ENCODE data around the gene STK40. TPM values are rescaled to one million over a fixed set of nuclear protein-coding genes. Genes with fewer than 3 reads are reported as not detected.
A peak's percentile ranks its signal among the peaks of the same experiment; 100 is the strongest.

Gene STK40
- total RNA-seq, 3 donors from 2014 or later: 63.9 to 86.1 (median 66.8) TPM

- Mint-ChIP-seq H3K4me3 (no peak overlapping the region), H3K27me3 (ENCODE audit: low read depth) (no peaks in the 10 kb centered on the region), H3K9me3 (no peaks in the 10 kb centered on the region), H3K4me1 (ENCODE audit: low read depth) (peaks cover 57% of the 10 kb centered on the region), H3K36me3 (ENCODE audit: insufficient read depth) (peaks cover 6% of the 10 kb centered on the region)
- ATAC-seq (no peak), DNase-seq (no peak)
These were observed 17.9 kb downstream of the STK40 start for GRCh38 chr1:36367798-36368197.

DNA sequence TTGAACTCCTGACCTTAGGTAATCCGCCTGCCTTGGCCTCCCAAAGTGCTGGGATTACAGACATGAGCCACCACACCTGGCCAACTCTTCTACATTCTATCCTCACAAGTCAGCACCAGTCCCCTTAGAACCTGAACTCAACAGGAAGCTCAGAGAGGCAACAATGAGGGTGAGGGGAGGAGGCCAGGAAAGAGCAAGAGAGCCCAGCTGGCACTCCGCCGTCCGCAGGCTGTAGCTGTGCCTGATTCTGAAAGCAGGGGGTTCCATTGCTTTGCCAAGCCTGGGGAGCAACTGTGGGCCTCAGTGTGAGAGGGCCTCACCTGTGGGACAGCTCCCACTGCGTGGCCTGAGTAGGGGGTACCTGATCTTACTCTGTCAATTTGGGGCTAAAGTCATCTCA, 18.7 kb downstream of the STK40 start:
- Mint-ChIP-seq H3K4me1 (ENCODE audit: low read depth) (peaks cover 52% of the 10 kb centered on the region), H3K36me3 (ENCODE audit: insufficient read depth) (peaks cover 7% of the 10 kb centered on the region), H3K4me3 (no peak overlapping the region), H3K27me3 (ENCODE audit: low read depth) (no peaks in the 10 kb centered on the region), H3K9me3 (no peaks in the 10 kb centered on the region)
- DNase-seq (no peak), ATAC-seq (peak in 1 of 2 donors; percentile 19)

DNA sequence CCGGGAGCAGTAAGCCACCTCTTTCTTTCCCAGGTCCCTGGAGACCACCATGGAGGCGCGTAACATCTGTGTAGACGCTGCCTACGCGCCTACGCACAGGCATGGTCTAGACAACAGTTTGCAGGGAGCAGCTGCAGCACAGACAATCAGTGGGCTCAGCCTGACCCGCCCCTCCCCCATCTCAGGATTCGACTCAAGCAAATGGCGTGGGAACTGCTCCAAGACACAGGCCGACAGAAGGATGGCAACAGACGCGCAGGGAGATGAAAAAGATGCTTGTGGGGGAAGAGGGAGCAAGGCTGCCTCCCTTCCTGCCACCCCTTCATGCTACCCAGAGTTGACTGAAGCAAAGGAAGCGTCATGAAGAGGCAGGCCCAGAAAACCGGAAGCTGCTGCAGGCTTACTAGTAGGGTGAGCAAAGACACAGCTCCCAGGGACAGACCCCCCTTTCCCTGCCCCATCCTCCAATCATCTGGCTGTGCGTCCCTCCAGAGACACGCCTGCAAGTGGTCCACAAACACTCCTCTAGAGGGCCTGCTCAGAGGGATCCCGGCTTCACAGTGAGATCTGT, 19.5 kb downstream of the STK40 start:
- peak; percentile 35 for DNase-seq
- Mint-ChIP-seq H3K36me3 (ENCODE audit: insufficient read depth) (peaks cover 10% of the 10 kb centered on the region), H3K4me1 (ENCODE audit: low read depth) (peaks cover 53% of the 10 kb centered on the region), H3K4me3 (no peak overlapping the region), H3K9me3 (no peaks in the 10 kb centered on the region), H3K27me3 (ENCODE audit: low read depth) (no peaks in the 10 kb centered on the region)
- peak; percentile 79 to 84 for ATAC-seq

- Mint-ChIP-seq H3K4me3 (no peak overlapping the region), H3K36me3 (ENCODE audit: insufficient read depth) (peaks cover 10% of the 10 kb centered on the region), H3K4me1 (ENCODE audit: low read depth) (peaks cover 56% of the 10 kb centered on the region), H3K9me3 (no peaks in the 10 kb centered on the region), H3K27me3 (ENCODE audit: low read depth) (no peaks in the 10 kb centered on the region)
- DNase-seq: no peak
- no peak for ATAC-seq
These were observed 20.3 kb downstream of the STK40 start for GRCh38 chr1:36365381-36365780.

GRCh38 chr1:36359911-36360550, 25.7 kb downstream of the STK40 start:
- DNase-seq (no peak), ATAC-seq (peak; percentile 35 to 75)
- peaks cover 24% of the 10 kb centered on the region for H3K4me1 Mint-ChIP-seq (ENCODE audit: low read depth)
- no peak overlapping the region for H3K4me3 Mint-ChIP-seq
- H3K36me3 Mint-ChIP-seq (ENCODE audit: insufficient read depth): peaks cover 30% of the 10 kb centered on the region
- no peaks in the 10 kb centered on the region for H3K9me3 Mint-ChIP-seq
- no peaks in the 10 kb centered on the region for H3K27me3 Mint-ChIP-seq (ENCODE audit: low read depth)

DNA sequence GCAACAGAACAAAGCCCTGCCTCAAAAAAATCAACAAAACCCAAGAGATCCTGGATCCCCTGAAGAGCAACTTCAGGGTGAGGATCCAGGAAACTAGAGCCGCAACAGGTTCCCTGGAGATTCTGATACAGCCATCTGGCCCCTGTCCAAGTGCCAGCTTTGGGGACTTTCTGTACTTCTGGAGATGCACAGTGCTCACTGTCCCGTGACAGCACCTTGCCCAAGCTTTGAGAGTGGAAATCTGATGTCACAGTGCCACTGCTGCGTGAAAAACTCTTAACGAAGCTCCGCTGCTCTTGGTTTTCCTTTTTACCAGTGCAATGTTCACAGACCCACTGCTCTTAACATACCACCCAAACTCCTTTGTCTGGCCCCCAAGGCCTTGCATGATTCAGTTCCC, 26.3 kb downstream of the STK40 start:
- Mint-ChIP-seq H3K9me3 (no peaks in the 10 kb centered on the region), H3K27me3 (ENCODE audit: low read depth) (no peaks in the 10 kb centered on the region), H3K36me3 (ENCODE audit: insufficient read depth) (peaks cover 33% of the 10 kb centered on the region), H3K4me3 (no peak overlapping the region), H3K4me1 (ENCODE audit: low read depth) (peaks cover 23% of the 10 kb centered on the region)
- DNase-seq: no peak
- ATAC-seq: peak in 1 of 2 donors; percentile 10

GRCh38 chr1:36358514-36359084, 27.1 kb downstream of the STK40 start:
- ATAC-seq: no peak
- no peaks in the 10 kb centered on the region for H3K9me3 Mint-ChIP-seq
- peaks cover 23% of the 10 kb centered on the region for H3K4me1 Mint-ChIP-seq (ENCODE audit: low read depth)
- H3K27me3 Mint-ChIP-seq (ENCODE audit: low read depth): no peaks in the 10 kb centered on the region
- peaks cover 36% of the 10 kb centered on the region for H3K36me3 Mint-ChIP-seq (ENCODE audit: insufficient read depth)
- no peak overlapping the region for H3K4me3 Mint-ChIP-seq
- no peak for DNase-seq

GRCh38 chr1:36355811-36356210, 29.9 kb downstream of the STK40 start:
- H3K4me1 Mint-ChIP-seq (ENCODE audit: low read depth): peaks cover 39% of the 10 kb centered on the region
- H3K9me3 Mint-ChIP-seq: no peaks in the 10 kb centered on the region
- ATAC-seq (no peak), DNase-seq (no peak)
- no peaks in the 10 kb centered on the region for H3K27me3 Mint-ChIP-seq (ENCODE audit: low read depth)
- no peak overlapping the region for H3K4me3 Mint-ChIP-seq
- peaks cover 39% of the 10 kb centered on the region for H3K36me3 Mint-ChIP-seq (ENCODE audit: insufficient read depth)

- no peak for ATAC-seq
- DNase-seq: no peak
- no peaks in the 10 kb centered on the region for H3K9me3 Mint-ChIP-seq
- no peaks in the 10 kb centered on the region for H3K27me3 Mint-ChIP-seq (ENCODE audit: low read depth)
- peaks cover 37% of the 10 kb centered on the region for H3K4me1 Mint-ChIP-seq (ENCODE audit: low read depth)
- H3K36me3 Mint-ChIP-seq (ENCODE audit: insufficient read depth): peaks cover 32% of the 10 kb centered on the region
- no peak overlapping the region for H3K4me3 Mint-ChIP-seq
These were observed 31.2 kb downstream of the STK40 start for GRCh38 chr1:36354486-36354885.

- Mint-ChIP-seq H3K9me3 (no peaks in the 10 kb centered on the region), H3K27me3 (ENCODE audit: low read depth) (no peaks in the 10 kb centered on the region), H3K4me3 (no peak overlapping the region), H3K4me1 (ENCODE audit: low read depth) (peaks cover 30% of the 10 kb centered on the region), H3K36me3 (ENCODE audit: insufficient read depth) (peaks cover 31% of the 10 kb centered on the region)
- DNase-seq (no peak), ATAC-seq (no peak)
These were observed 32.5 kb downstream of the STK40 start for GRCh38 chr1:36352910-36353878.

GRCh38 chr1:36352125-36352909, 33.4 kb downstream of the STK40 start:
- no peak for ATAC-seq

DNA sequence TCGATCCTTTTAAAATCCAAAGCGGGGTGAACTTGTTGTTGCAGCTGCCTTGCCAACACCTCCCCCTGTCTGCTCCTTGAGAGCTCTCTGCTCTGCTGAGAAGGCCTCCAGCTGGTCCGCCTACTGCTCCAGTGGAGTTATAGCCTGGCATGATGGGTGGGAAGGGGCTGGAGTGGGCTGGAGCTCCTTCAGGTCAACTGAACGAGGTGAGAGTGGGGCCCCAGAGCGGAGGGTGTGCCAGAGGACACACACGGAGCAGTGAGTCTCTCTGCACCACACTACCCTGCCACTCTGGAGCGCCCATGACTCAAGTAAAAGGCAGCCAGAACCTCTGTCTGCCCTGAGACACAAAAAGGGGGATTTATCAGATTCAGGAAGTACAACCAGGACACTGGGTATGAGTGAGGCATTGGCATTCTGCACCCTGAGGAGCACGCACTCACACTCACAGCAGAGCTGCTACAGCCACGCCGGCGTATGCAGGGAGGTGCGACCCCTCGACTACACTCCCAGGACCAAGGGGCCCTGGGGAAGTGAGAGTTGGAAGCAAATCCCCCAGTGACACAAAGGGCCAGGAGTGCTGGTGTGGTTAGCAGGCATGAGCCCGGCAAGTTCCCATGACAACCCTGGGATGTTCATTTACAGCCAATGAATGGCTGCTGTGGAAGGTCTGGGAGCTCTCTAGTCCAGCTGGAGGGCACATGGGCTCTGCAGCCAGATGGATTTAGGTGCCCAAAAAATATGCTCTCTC, 34.3 kb downstream of the STK40 start:
- DNase-seq (no peak), ATAC-seq (peak in 1 of 2 donors; percentile 24)
- Mint-ChIP-seq H3K9me3 (no peaks in the 10 kb centered on the region), H3K4me1 (ENCODE audit: low read depth) (peaks cover 26% of the 10 kb centered on the region), H3K4me3 (no peak overlapping the region), H3K27me3 (ENCODE audit: low read depth) (no peaks in the 10 kb centered on the region), H3K36me3 (ENCODE audit: insufficient read depth) (peaks cover 30% of the 10 kb centered on the region)

More at GRCh38 chr1:36352125-36352909, 33.4 kb downstream of the STK40 start:
- H3K4me3 Mint-ChIP-seq: no peak overlapping the region
- no peaks in the 10 kb centered on the region for H3K27me3 Mint-ChIP-seq (ENCODE audit: low read depth)
- DNase-seq: no peak
- H3K4me1 Mint-ChIP-seq (ENCODE audit: low read depth): peaks cover 26% of the 10 kb centered on the region
- no peaks in the 10 kb centered on the region for H3K9me3 Mint-ChIP-seq
- H3K36me3 Mint-ChIP-seq (ENCODE audit: insufficient read depth): peaks cover 30% of the 10 kb centered on the region

DNA sequence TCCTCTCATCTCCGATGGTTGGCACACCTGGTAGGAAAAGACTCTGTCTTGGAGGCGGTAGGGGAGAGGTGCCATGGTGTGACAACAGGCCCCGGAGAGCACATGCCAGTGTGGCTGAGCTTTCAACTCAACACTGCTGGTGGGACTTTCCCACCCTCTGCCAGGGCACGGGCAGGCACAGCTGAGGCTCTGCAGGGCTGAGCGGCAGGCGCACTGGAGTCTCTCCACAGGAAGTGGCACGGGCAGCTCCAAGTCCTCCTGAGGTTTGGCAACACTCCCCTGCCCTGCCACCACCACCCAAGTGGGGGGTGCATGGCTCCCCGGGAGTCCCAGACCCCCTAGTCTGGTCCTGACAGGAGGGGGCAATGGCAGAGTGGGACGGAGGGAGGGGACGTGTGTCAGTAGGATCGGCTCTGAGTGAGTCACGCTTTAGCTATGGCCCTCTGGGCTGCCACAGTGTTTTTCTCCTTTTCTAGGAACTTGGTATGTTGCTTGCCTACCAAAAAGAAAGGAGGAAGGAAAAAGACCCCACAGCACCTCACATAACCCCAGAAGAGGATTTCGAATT, 35.0 kb downstream of the STK40 start:
- ATAC-seq (peak; percentile 86 to 89), DNase-seq (peak; percentile 38)
- H3K4me3 Mint-ChIP-seq: no peak overlapping the region
- H3K9me3 Mint-ChIP-seq: no peaks in the 10 kb centered on the region
- H3K27me3 Mint-ChIP-seq (ENCODE audit: low read depth): no peaks in the 10 kb centered on the region
- H3K36me3 Mint-ChIP-seq (ENCODE audit: insufficient read depth): peaks cover 30% of the 10 kb centered on the region
- peaks cover 26% of the 10 kb centered on the region for H3K4me1 Mint-ChIP-seq (ENCODE audit: low read depth)
